DMS79 (cell line): Measurements from ENCODE around the gene KIFC1.
A peak's percentile ranks its signal among the peaks of the same experiment; 100 is the strongest.

Source experiments
- DNase-seq: peaks from one replicate; lab custom pipeline; 2025; lab: John Stamatoyannopoulos, UW

The KIFC1 gene

GRCh38 chr6:33425668-33426577 lies 34.3 kb downstream of the KIFC1 start:
- DNase-seq = peak; percentile 65

- no peak for DNase-seq
Observed at GRCh38 chr6:33426590-33427511, 35.2 kb downstream of the KIFC1 start.

DNA sequence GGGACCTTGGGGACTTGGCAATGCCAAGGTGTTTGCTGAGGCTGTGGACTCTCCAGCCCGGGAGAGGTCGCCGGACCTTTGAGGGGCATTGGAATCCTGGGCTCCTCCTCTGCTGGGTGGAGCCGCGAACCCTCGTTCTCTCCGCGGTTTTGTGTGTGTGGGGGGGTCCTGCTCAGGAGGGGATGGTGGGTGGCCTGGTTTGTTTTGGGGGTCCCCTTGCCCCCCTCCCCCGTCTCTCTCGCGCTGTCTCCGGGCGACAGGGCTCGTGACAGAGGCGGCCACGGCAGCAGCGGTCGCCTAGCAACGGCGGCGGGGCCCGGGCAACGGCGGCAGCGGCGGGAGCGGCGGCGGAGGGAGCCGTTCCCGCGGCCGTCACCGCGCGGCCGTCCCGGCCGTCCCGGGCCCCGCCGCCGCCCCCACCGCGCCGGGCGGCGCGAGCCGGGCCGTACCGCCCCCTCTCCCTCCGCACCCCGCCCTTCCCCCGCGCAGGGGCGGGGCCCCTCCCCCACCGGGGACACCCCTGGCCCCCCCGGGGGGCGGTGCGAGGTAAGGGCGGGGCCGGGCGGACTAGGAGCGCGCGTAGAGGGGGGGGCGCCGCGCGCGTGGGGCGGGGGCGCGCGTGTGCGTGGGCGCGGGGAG lies 36.1 kb downstream of the KIFC1 start:
- no peak for DNase-seq

DNA sequence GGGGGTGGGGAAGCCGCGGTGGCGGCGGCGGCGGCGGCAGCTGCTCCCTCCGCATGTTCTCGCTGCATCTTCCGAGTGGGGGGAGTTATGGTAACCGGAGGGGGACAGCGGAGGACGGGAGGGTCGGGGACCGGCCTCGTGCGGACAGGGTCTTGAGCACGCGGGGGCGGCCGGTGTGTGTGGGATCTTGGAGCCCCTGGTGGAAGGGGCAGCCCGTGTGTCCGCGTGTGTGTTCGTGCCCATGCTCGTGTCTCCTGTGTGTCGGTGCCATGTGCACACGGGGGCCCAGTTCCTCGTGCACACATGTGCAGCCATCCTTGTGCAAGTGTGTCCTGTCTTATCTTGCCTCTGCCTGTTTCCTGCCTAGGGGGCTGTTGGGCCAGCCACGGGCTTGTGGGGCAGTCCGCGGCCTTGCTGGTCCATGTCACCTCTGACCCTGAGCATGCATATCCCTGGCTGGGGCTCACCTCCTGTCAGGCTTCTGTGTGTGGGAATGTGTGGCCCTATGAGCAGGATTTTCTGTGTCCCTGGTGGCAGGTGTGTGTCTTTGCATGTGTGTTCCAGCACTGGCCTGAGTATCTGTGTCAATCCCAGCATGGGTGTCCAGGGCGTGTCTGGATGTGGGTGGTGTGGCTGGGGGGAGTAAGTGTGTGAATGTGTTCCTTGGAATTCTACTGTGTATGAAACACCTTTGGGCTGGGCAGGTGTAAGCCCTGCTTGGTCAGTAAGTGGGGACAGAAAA lies 36.8 kb downstream of the KIFC1 start:
- DNase-seq = no peak

DNA sequence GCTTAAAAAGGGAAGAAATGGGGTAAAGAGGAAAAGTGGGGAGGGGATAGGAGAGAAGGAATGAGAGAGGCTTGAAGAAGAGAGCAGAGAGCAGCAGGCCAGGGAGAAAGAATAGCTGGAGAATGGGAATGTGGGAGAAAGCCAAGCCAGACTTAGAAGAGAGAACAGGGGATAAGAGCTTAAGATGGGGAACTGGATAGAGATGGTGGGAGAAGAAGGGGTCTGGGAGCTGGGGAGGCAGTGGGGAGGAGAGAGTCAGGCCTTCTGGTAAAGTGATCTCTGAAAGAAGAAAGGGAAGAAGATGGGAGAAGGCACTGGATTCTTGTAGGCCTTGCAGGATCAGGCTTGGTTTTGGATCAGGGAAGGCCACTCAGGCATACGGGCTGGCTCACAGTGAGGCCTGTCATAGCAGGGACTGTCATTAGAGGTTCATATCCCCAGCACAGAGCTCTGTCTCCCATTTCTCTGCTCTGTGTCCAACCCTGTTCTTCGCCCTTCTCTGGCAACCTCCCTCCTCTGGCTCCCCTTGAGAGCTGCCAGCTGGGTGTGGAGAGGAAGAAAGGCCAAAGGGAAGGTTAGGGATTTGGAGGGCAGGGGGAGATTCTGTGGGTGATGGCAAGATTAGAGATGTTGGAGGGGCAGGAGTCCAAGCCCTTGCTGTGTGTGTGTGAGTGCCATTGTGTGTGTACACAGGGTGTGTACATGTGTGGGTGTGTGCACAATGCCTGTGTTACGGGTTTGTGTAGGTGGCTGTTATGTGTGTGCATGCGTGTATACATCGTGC lies 37.5 kb downstream of the KIFC1 start:
- no peak for DNase-seq

- DNase-seq = no peak
Observed at GRCh38 chr6:33429750-33430052, 38.1 kb downstream of the KIFC1 start.

DNA sequence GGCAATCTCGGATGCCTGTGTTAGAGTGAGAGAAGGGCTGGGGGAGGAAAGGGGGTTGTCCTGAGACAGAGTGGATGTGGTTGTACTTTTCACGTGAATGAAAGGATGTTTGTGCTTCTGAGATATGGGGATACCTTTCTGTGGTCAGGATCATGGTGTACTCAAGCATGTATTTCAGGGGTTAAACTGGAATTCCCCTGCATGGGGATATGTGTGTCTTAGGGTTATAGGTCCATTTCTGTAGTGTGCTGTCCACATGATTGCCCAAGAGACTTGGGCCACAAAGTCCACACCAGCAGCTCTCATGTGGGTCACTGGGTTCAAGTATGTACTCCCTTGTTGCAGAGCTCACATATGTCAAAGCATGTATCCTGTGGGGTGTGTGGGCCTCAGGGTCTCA lies 38.7 kb downstream of the KIFC1 start:
- DNase-seq = no peak

GRCh38 chr6:33430991-33431879 lies 39.6 kb downstream of the KIFC1 start:
- no peak for DNase-seq

DNA sequence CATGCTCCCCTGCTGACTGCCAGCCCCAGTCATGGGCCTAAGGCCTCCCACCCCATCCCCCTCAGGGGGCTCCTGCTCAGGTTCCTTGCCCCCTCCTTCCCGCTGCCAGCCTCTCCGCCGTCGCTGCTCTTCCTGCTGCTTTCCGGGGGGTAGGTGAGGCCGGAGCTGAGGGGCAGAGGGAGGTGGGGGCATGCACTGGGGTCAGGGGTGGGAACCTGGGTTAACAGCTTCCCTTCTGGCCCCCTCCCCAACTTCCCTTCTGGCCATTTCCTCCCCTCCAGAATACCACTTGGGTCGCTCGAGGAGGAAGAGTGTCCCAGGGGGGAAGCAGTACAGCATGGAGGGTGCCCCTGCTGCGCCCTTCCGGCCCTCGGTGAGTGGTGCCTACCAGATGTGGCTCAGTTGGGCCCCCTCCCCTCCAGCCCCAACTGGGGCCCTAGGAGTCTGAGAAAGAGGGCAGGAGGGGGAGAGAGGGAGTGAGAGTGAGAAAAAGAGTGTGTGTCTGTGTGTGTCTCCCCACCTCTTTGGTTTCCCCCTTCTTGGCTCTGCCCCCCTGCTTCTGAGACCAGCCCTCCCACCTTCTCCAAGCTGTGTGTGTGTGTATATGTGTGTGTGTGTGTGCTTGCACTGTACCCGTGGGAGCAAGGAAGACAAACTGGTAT lies 40.4 kb downstream of the KIFC1 start:
- DNase-seq = no peak

DNA sequence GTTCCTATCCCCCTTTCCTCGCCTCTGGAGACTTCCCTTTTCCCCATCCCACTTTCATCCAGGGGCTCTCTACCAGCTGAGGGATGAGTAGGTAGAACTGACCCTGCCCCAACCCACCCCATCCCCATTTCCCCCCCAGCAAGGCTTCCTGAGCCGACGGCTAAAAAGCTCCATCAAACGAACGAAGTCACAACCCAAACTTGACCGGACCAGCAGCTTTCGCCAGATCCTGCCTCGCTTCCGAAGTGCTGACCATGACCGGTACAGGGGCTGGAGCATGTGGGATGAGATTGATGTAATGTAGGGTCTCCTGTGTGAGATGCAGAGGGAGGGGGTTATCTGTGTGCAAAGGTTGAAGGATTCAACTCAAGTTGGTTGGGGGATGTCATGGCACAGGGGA lies 40.9 kb downstream of the KIFC1 start:
- no peak for DNase-seq

- no peak for DNase-seq
Observed at GRCh38 chr6:33433001-33433543, 41.4 kb downstream of the KIFC1 start.

DNA sequence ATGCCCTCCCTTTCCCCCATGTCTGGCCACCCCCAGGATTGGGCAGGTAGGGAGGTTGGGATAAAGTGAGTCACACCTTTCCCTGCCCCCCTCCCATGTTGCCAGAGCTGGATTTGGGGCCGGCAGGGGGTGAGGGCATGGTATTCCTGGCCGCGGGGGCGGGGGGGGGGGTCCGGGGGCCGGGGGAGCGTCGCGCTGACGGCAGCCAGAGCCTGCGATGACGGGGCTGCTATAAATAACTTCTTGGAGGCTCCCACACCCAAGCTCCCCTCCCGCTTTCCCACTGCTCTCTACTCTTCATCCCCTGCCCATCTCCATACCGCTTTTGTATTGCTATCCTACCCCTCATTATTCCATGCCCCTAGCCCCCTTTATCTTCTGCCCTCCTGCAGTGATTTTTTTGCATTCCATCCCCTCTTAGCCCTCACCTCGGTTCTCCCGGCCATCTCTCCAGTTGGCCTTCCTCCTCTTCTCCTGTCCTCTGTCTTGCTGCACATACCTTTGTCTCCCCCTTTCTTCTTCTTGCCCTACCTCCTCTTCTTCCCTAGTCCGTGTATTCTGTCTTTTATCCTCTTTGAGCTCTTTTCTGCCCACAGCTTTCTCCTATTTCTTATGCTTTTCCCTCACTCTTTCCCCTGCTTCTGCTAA lies 42.0 kb downstream of the KIFC1 start:
- DNase-seq = no peak

DNA sequence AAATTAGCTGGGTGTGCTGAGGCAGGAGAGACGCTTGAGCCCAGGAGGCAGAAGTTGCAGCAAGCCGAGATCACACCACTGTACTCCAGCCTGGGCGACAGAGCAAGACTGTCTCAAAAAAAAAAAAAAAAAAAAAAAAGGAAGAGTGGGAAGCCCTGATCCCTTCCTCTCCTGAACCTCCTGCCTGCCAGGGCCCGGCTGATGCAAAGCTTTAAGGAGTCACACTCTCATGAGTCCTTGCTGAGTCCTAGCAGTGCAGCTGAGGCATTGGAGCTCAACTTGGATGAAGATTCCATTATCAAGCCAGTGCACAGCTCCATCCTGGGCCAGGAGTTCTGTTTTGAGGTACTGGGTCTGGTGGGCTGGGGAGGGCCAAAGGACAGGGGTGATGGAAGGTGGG lies 43.3 kb downstream of the KIFC1 start:
- DNase-seq = no peak

- DNase-seq = no peak
Observed at GRCh38 chr6:33437666-33438065, 46.0 kb downstream of the KIFC1 start.

- DNase-seq = no peak
Observed at GRCh38 chr6:33438978-33439594, 47.5 kb downstream of the KIFC1 start.

GRCh38 chr6:33439956-33440648 lies 48.5 kb downstream of the KIFC1 start:
- DNase-seq = no peak

- DNase-seq = no peak
Observed at GRCh38 chr6:33440649-33441309, 49.2 kb downstream of the KIFC1 start.
